GM18498 (cell line): ENCODE measurements around the gene GPR132.
"Not testable (repeated sequence)": the region's sequence is repeated elsewhere in the genome, so short reads cannot be mapped to it uniquely, and the experiment has no call there.

Experiments
- ATAC-seq: cut with Tn5 transposase; IDR thresholded peaks from one replicate; pipeline ENCODE4 v1.9.1; 2021; ENCODE audit warnings: mild to moderate bottlenecking, moderate library complexity; ENCODE audit not compliant: unreplicated experiment

The GPR132 gene

DNA sequence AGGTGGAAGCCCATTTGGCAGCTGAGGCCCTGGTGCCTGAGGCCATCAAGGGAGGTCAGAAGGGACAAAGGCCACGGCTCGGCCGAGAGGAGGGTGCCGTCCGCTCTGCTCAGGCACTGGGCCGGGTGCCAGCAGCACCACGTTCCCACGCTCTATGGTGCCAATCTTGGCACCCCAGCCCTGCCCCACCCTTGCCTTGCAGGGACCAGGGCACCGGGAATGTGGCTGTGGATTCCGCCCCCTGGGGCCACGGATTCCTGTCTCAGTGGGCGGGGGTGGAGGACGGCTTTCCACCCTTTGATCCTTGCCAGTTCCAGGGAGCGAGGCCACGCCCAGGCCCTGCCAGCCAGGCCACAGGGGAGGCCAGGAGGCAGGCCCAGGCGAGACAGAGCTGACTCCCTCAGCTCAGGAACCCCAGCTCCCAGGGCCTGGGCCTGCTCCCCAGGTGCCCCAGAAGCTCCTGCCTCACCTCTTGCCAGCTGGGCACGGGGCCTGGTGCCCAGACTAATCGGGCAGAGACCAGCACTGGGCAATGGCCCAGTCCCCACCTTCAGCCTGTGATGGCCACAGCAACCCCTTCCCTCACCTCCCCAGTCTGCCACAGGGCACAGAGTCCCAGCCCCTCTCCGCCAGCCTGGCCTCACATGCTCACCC lies 26.4 kb upstream of the GPR132 start:
- ATAC-seq, result no peak

- no peak for ATAC-seq
Observed at GRCh38 chr14:105091054-105091516, 25.9 kb upstream of the GPR132 start.

- no peak for ATAC-seq
Observed at GRCh38 chr14:105090493-105091053, 25.3 kb upstream of the GPR132 start.

DNA sequence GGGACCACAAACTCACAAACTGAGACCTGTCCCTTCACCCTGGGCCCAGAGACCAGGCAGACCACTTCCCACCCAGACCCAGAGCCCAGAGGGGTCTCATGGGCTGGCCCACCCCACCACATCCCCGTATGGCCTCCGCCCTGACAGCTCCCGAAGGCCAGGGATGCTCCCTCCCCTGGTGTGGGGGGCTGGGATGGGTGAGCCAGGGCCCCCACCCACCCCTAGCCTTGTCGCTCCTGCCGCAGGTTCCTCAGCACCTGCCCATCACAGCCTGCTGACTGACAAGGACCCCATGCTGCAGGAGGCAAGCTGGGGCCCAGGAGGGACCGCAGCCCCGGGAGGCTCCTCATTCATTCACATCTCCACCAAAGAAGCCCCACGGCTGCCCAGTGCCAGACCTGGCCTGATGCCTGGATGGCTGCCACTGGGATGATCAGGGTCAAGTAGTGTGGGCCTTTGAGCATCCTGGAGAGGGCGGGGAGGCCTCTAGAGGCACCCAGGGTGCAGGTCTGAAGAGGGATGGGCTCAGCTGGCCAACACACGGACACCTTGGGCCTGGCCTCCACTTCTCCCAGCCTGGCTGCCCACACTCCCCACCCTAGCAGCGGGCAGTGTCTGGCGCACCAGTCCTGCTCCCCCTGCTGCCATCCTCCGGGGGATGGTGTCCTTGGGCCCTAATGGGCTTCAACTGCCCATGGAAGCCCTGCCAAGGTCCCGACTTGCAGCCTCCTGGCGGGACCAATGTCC lies 24.7 kb upstream of the GPR132 start:
- no peak for ATAC-seq

GRCh38 chr14:105088812-105089745 lies 23.8 kb upstream of the GPR132 start:
- ATAC-seq, result no peak

GRCh38 chr14:105087963-105088811 lies 23.0 kb upstream of the GPR132 start:
- no peak for ATAC-seq

DNA sequence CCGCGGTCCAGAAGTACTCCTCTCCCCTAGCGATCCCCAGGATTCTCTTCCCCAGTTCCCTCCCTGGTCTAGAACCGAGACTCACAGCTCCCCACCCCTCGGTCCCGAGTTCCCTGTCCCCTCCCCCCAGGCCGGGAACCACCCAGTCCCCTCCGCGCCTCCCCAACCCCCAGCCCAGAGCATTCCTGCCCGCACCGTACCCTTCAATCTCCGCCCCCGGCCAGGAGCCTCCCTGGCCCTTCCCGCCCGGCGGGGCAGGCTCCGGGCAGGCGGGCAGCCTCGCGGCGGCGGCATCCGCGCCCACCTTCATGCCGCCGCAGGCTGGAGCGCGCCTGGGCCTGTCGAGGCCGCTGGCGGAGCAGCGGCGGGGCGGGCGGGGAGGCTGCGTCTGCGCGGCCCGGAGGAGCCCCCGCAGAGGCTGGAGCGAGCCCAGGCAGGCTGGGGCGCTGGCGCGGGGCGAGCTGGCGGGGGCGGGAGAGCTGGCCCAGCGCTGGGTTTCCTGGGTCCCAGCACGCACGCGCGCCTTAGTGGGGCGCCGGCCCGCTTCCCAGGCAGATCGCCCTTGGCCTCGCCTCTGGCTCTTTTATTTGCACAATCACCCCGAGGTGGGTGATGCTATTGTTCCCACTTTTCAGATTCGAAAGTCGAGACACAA lies 22.2 kb upstream of the GPR132 start:
- ATAC-seq, result peak; percentile 10

DNA sequence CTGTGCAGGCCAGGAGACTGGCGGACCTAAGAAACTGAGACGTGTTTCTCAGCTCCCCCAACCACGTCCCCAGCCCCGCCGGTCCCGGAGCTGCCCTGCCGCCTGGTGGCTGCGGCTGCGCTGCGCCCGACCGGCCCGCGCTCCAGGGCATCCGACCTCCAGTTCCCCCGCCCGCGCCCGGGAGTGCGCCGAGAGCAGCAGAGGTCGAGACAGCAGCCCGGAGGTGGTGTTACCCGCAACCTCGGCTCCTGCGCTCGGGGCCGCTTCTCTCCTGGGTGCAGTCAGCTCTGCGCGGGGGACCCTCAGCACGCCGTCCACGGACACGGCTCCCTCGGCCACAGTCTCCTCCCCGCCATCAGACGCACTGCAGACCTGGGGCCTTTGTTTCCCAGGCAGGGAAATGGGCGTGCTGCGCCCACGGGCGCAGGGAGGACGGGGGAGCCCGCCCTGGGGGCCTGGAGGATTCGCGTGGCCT lies 21.6 kb upstream of the GPR132 start:
- ATAC-seq, result peak; percentile 73

DNA sequence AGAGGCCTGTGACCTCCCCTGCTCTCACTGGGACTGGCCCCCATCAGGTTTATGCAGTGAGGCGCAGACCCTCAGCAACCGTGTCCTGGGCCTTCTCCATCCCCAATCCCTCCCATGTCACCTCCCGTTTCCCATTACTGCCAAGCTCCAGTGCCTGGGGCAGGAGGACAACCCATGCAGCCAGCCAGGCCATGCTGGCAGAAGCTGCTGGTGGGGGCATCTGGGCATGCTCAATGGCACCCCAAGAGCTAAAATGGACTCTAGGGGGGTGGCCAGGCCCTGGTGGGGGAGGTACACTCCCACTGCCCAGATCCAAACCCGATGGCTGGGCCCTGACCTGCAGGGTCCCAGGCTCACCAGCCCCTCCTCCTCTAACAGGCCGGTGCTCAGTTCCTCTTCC lies 20.5 kb upstream of the GPR132 start:
- no peak for ATAC-seq

GRCh38 chr14:105084741-105085571 lies 19.7 kb upstream of the GPR132 start:
- no peak for ATAC-seq

- ATAC-seq, result no peak
Observed at GRCh38 chr14:105083926-105084685, 18.9 kb upstream of the GPR132 start.

DNA sequence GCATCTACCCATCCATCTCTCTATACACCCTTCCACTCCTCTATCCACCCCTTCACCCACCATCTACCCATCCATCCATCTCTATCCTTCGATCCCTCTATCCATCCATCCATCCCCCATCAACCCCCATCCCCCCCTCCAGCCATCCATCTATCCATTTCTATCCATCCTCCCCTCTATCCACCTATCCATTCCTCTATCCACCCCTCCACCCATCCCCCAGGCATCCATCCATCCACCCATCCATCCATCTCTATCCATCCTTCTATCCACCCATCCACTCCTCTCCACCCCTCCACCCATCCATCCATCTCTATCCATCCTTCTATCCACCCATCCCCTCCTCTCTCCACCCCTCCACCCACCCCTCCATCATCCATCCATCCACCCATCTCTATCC lies 17.5 kb upstream of the GPR132 start:
- no peak for ATAC-seq

GRCh38 chr14:105081473-105081872 lies 16.2 kb upstream of the GPR132 start:
- ATAC-seq, result not testable (repeated sequence)

- ATAC-seq, result no peak
Observed at GRCh38 chr14:105080161-105080560, 14.9 kb upstream of the GPR132 start.

DNA sequence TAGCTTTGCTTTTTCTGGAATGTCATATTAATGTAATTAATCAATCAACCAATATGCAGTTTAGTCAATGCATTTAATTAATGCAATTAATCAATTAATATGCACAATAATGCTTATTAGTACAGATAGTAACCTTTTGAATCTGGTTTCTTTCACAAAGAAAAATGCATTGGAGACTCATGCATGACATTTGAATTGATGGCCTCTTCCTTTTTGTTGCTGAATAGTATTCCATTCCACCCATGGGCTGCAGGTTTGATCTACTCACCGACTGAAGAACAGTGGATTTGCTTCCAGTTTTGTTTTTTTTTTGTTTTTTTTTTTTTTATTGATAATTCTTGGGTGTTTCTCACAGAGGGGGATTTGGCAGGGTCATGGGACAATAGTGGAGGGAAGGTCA lies 13.1 kb upstream of the GPR132 start:
- ATAC-seq, result no peak

DNA sequence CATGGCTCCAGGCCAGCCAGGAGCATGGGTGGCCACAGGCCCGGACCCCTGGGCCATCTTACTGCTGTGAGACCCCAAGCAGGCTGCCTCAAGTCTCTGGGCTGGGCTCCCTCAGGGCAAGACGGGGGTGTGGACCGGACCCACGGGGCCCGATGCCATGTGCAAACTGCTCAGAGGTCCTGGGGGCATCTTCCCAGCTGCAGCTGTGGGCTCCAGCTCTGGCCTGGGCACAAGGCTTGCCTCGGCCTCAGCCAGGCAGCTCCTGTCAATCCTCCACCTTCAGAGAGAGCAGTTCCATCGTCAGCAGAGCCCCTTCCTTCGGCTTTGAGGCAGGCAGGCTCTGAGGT lies 12.4 kb upstream of the GPR132 start:
- ATAC-seq, result no peak

- no peak for ATAC-seq
Observed at GRCh38 chr14:105076805-105077648, 11.8 kb upstream of the GPR132 start.
